HG02678 (cell line): ENCODE results near the gene POGK.

ENCODE experiments used
- ATAC-seq: cut with Tn5 transposase; IDR thresholded peaks from one replicate; pipeline ENCODE4 v1.9.1; 2021; ENCODE audit warnings: mild to moderate bottlenecking, moderate library complexity; ENCODE audit not compliant: unreplicated experiment

POGK gene

GRCh38 chr1:166900987-166901386, 61.7 kb downstream of the POGK start:
- no peak for ATAC-seq

- ATAC-seq: no peak
Observed at GRCh38 chr1:166902279-166902678, 63.0 kb downstream of the POGK start.

- ATAC-seq: no peak
Observed at GRCh38 chr1:166903232-166903631, 64.0 kb downstream of the POGK start.

- no peak for ATAC-seq
Observed at GRCh38 chr1:166905136-166905535, 65.9 kb downstream of the POGK start.

- ATAC-seq: no peak
Observed at GRCh38 chr1:166905900-166906299, 66.6 kb downstream of the POGK start.
